ENCODE data around the gene SERBP1.

Gene SERBP1

DNA sequence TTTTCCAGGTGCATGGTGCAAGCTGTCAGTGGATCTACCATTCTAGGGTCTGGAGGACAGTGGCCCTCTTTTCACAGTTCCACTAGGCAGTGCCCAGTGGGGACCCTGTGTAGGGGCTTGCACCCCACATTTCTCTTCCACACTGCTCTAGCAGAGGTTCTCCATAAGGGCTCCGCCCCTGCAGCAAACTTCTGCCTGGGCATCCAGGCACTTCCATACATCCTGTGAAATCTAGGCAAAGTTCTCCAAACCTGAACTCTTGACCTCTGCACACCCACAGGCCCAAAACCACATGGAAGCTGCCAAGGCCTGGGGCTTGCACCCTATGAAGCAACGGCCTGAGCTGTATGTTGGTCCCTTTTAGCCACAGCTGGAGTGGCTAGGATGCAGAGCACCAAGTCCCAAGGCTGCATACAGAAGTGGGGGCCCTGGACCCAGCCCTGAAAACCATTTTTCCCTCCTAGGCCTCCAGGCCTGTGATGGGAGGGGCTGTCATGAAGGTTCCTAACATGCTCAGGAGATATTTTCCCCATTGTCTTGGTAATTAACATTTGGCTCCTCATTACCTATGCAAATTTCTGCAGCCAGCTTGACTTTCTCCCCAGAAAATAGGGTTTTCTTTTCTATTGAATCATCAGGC lies 46.1 kb downstream of the SERBP1 start:
- Histone ChIP-seq H3K27ac (ENCODE audit: poor library complexity, severe bottlenecking) (no peak overlapping the region), H3K36me3 (ENCODE audit: low read depth) (no peaks in the 10 kb centered on the region), H3K9me3 (ENCODE audit: severe bottlenecking) (peaks cover 8% of the 10 kb centered on the region), H3K4me3 (ENCODE audit: severe bottlenecking) (no peak overlapping the region), H3K27me3 (ENCODE audit: insufficient read depth, poor library complexity, severe bottlenecking) (no peaks in the 10 kb centered on the region), H3K4me1 (ENCODE audit: insufficient read depth, poor library complexity, severe bottlenecking) (no peaks in the 10 kb centered on the region)
- TF ChIP-seq, protein P1, sequence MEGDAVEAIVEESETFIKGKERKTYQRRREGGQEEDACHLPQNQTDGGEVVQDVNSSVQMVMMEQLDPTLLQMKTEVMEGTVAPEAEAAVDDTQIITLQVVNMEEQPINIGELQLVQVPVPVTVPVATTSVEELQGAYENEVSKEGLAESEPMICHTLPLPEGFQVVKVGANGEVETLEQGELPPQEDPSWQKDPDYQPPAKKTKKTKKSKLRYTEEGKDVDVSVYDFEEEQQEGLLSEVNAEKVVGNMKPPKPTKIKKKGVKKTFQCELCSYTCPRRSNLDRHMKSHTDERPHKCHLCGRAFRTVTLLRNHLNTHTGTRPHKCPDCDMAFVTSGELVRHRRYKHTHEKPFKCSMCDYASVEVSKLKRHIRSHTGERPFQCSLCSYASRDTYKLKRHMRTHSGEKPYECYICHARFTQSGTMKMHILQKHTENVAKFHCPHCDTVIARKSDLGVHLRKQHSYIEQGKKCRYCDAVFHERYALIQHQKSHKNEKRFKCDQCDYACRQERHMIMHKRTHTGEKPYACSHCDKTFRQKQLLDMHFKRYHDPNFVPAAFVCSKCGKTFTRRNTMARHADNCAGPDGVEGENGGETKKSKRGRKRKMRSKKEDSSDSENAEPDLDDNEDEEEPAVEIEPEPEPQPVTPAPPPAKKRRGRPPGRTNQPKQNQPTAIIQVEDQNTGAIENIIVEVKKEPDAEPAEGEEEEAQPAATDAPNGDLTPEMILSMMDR (IDR thresholded peaks at IDR 0.05; ENCODE audit: poor library complexity, severe bottlenecking), result no peak
- no peak for DNase-seq (ENCODE audit: low spot score)
- ATAC-seq (ENCODE audit: low read depth), result no peak

DNA sequence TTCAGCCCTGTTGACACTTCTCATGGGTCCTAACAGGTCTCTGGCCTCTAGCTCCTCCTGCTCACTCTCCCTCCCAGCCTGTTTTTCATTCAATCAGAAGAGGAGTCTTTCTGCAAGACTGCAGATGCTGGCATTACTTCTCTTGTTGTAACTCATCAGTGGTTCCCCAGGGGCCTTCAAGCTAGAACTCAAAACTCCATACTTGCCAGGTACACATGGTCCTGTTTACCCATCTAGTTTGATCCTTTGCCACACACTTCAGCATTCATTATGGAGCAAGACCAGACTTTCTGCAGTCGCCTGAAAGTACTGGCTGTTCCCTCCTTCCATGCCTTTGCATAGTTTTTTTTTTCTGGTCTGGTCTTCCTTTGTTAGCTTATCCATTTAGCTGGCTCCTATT lies 47.9 kb downstream of the SERBP1 start:
- Histone ChIP-seq H3K9me3 (ENCODE audit: severe bottlenecking) (peaks cover 8% of the 10 kb centered on the region), H3K4me3 (ENCODE audit: severe bottlenecking) (no peak overlapping the region), H3K4me1 (ENCODE audit: insufficient read depth, poor library complexity, severe bottlenecking) (no peaks in the 10 kb centered on the region), H3K27ac (ENCODE audit: poor library complexity, severe bottlenecking) (no peak overlapping the region), H3K27me3 (ENCODE audit: insufficient read depth, poor library complexity, severe bottlenecking) (no peaks in the 10 kb centered on the region), H3K36me3 (ENCODE audit: low read depth) (no peaks in the 10 kb centered on the region)
- TF ChIP-seq, protein P1 (IDR thresholded peaks at IDR 0.05; ENCODE audit: poor library complexity, severe bottlenecking), result no peak
- DNase-seq (ENCODE audit: low spot score), result no peak
- ATAC-seq (ENCODE audit: low read depth), result no peak

DNA sequence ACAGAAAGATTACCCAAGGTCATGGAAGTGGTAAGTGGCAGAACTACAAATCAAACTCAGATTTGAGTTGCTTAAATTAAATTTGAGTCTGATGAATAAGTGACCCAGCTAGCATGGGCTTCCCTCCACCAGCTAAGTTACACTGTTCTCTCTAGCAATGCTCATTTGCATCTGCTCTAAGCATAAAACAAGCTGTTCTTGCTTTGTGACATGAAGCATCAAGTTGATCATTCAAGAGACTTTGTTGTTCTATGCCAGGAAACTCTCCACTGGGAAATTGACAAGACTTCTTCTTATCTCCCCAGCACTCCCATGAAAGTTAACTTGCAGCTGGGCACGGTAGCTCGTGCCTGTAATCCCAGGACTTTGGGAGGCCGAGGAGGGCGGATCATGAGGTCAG lies 49.0 kb downstream of the SERBP1 start:
- Histone ChIP-seq H3K4me3 (ENCODE audit: severe bottlenecking) (no peak overlapping the region), H3K27ac (ENCODE audit: poor library complexity, severe bottlenecking) (no peak overlapping the region), H3K36me3 (ENCODE audit: low read depth) (no peaks in the 10 kb centered on the region), H3K9me3 (ENCODE audit: severe bottlenecking) (peaks cover 8% of the 10 kb centered on the region), H3K4me1 (ENCODE audit: insufficient read depth, poor library complexity, severe bottlenecking) (no peaks in the 10 kb centered on the region), H3K27me3 (ENCODE audit: insufficient read depth, poor library complexity, severe bottlenecking) (no peaks in the 10 kb centered on the region)
- TF ChIP-seq, protein P1 (IDR thresholded peaks at IDR 0.05; ENCODE audit: poor library complexity, severe bottlenecking), result no peak
- ATAC-seq (ENCODE audit: low read depth) (no peak), DNase-seq (ENCODE audit: low spot score) (no peak)

DNA sequence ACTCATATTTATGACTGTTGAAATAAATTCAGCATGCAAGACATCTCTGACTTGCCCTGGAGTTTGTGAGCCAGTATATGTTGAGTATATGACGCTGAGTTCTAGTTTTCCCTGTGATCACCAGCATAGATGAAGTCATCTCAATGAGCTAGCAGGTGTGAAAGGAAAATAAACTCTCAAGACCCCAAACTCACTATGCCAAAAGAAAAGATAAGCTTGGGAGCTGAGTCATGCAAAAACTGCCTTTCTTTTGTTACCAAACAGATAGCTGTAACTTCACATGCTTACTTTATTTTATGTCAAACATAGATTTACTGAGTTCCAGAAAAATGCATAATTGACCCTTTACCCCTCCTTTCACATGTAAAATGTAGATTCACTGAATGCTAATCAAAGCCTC lies 52.9 kb downstream of the SERBP1 start:
- Histone ChIP-seq H3K36me3 (ENCODE audit: low read depth) (no peaks in the 10 kb centered on the region), H3K4me1 (ENCODE audit: insufficient read depth, poor library complexity, severe bottlenecking) (no peaks in the 10 kb centered on the region), H3K27ac (ENCODE audit: poor library complexity, severe bottlenecking) (no peak overlapping the region), H3K27me3 (ENCODE audit: insufficient read depth, poor library complexity, severe bottlenecking) (no peaks in the 10 kb centered on the region), H3K4me3 (ENCODE audit: severe bottlenecking) (no peak overlapping the region), H3K9me3 (ENCODE audit: severe bottlenecking) (no peaks in the 10 kb centered on the region)
- TF ChIP-seq, protein P1 (IDR thresholded peaks at IDR 0.05; ENCODE audit: poor library complexity, severe bottlenecking), result no peak
- ATAC-seq (ENCODE audit: low read depth) (no peak), DNase-seq (ENCODE audit: low spot score) (no peak)

DNA sequence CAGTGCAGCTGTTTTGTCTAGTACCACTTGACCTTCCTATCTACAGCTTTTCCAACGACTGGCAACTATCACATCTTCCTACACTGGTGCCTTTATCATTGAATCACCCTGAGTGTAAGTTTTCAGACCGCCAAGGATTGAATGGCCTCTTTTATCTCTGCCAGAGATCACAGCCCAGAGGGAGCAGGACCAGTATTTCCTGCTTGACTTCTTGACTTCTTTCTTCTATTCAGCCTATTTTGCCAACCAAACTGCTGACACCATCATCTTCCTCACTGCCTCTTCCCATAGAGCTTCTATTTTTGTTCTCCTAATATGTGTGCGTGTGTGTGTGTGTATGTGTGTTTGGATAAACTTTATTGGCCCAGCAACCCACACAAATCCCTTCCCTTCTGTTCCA lies 53.8 kb downstream of the SERBP1 start:
- DNase-seq (ENCODE audit: low spot score) (no peak), ATAC-seq (ENCODE audit: low read depth) (no peak)
- Histone ChIP-seq H3K4me1 (ENCODE audit: insufficient read depth, poor library complexity, severe bottlenecking) (peaks cover 5% of the 10 kb centered on the region), H3K27ac (ENCODE audit: poor library complexity, severe bottlenecking) (no peak overlapping the region), H3K4me3 (ENCODE audit: severe bottlenecking) (no peak overlapping the region), H3K36me3 (ENCODE audit: low read depth) (no peaks in the 10 kb centered on the region), H3K9me3 (ENCODE audit: severe bottlenecking) (no peaks in the 10 kb centered on the region), H3K27me3 (ENCODE audit: insufficient read depth, poor library complexity, severe bottlenecking) (no peaks in the 10 kb centered on the region)
- TF ChIP-seq, protein P1 (IDR thresholded peaks at IDR 0.05; ENCODE audit: poor library complexity, severe bottlenecking), result no peak
